Fibroblast of the aortic adventitia (primary cell): Measurements from ENCODE around the gene ANKH. TPM values are rescaled to one million over a fixed set of nuclear protein-coding genes. Genes with fewer than 3 reads are reported as not detected.

Experiments used
- DNase-seq: peaks from one replicate; pipeline ENCODE4 v3.0.0-alpha.2; 2010; ENCODE audit warnings: low read depth
- H3K4me3 ChIP-seq: 2 replicates; pipeline ENCODE4 v1.5.1; 2011; ENCODE audit warnings: low read depth, mild to moderate bottlenecking, control low read depth, low read length, moderate library complexity
- CTCF ChIP-seq: IDR thresholded peaks from 2 replicates; pipeline ENCODE4 v1.5.1; 2011; ENCODE audit warnings: mild to moderate bottlenecking, low read length, control low read depth, inconsistent platforms; ENCODE audit not compliant: insufficient read depth
- total RNA-seq: library from RNA; depleted of rRNA; stranded (reverse); fragments of >200 nt; gene quantifications from 2 replicates; pipeline ENCODE4 v1.2.3, GENCODE V29; 2012; ENCODE audit warnings: low replicate concordance

The ANKH gene
- total RNA-seq, 1 donor: 82.2 TPM

DNA sequence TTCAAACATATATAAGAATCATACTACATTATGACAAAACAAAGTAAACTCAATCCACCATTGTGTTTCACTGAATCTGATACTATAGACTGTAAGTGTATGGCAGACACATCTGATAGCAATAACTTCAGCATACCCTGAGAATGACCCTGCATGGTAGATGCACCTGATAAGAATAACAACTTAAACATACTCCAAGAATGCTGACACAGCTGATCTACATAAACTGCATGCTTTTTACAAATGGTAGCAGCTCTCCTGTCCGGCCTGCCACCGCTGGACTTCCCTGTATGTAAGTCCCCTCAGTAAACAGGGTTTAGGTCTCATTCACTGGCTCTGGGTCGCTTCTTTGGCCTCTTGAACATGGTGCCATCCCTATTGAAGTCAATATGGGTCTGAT, 100.4 kb downstream of the ANKH start:
- no peak for TF ChIP-seq CTCF
- H3K4me3 ChIP-seq: no peak overlapping the region
- no peak for DNase-seq

DNA sequence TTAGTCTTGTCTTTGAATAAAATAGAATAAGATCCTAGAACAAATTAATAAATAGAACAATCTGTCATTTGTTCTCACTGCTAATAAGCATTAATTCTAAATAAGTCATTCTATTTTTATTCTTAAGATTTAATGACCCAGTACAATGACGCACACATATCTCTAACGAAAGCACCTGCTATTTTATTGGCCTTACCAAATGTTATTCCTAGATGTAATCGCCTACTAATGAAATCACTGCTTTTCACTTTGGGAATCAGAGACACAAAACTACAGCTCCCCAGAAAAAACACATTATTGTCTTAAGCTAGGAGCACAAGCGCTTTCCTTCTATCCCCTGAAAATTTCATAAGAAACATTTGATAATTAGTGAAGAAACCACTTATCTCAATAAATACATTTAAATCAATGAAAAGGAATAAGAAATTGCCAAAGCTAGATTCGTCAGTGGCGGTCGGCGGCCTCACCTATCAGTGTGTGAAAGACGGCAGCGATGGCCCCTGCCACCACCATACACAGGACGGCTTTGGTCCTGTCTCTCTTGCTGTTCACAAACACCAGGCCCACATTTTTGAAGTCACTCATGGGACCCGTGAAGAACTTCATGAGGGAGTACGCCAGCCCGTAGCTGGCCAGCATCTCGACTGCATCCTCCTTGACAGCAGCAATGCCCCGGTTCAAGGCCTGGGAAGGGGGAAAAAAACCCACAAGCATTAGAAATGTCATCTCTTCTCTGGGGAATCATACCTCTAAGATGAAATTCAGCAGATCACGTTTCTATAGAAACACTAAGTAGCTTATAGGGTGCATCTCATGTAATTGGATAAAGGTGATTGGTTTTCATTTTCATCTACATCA, 102.8 kb downstream of the ANKH start:
- no peak for TF ChIP-seq CTCF
- no peak overlapping the region for H3K4me3 ChIP-seq
- no peak for DNase-seq

DNA sequence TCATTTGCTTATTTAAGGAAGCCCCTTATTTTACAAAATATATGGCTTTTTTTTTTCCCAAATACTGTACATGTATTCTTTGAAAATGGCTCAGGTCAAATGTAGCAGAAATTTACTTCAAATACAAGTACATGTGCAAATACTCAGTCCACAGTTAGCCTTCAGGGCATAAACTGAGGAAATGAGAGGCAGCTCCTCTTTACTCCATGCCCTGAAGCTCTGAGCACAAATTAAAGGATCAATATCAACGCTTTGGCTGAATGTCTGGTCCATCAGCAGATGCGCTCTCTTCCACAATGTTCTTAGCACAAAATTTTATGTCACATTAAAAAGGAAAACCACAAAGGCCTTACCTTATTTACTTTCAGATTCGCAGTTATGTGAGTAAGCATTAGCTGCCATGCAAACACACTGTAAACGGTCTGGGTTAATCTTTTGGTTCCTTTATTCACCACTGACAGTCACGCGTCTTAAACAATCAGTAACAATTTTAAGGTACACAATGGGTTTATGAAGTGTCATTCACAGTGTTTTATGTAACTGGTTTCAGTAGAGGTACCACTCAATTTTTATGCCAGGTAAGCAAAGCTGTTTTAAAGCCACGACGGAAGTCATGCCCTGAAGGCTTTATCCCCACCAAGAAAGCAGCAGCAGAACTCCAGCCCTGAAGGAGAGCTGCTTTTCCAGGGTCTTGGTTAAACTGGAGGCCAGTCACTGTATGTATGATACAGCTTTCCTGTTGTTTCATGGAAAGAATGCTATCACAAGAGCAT, 103.7 kb downstream of the ANKH start:
- DNase-seq: no peak
- no peak for TF ChIP-seq CTCF
- no peak overlapping the region for H3K4me3 ChIP-seq

DNA sequence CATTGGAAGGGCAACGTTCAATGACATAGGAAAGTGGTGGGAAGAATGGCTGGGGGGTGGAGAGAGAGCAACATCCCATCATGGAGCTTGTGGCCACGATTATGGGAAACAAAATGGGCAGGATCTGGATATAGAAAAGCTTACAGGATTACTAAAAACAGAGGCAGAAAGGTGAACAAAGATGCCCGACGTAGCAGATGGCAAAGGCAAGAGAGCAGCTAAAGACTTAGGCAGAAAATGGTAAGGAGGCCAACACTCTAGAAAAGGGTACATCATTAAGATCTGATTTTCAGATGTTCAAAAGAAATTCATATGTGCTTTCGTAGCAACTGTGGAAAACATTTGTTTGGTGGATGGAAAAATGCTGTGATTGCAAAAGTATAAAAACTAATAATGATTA, 104.5 kb downstream of the ANKH start:
- H3K4me3 ChIP-seq: no peak overlapping the region
- no peak for TF ChIP-seq CTCF
- DNase-seq: no peak

GRCh38 chr5:14766584-14766983, 105.0 kb downstream of the ANKH start:
- TF ChIP-seq CTCF: no peak
- H3K4me3 ChIP-seq: no peak overlapping the region
- no peak for DNase-seq

GRCh38 chr5:14765587-14765986, 106.0 kb downstream of the ANKH start:
- H3K4me3 ChIP-seq: no peak overlapping the region
- TF ChIP-seq CTCF: no peak
- no peak for DNase-seq
